ENCODE measurements around the gene CNGA2.

CNGA2 gene

DNA sequence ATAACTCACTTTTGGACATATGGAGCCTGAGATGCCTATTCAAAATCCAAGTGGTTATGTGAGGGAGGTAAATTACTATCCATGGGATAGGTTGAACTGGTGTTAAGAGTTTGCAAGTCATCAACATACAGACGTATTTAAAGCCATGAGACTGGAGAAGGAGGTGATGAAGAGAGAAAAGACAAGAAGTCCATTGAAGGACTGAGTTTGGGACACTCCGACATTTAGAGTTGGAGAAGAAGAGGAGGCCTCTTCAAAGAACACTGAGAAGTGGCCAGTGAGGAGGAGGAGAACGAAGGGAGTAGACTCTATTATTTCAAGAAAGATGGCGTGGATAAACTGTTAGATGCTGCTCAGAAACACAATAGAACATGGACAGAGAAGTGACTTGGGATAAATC, at the start of gene CNGA2:
Gene CNGA2 (plus strand): TSS at position 301 of the 400 bp plus-strand sequence. CDS start 3,738 bp downstream, outside the sequence.
- no peak for TF ChIP-seq CREB1 (IDR thresholded peaks at IDR 0.05; ENCODE audit: low read depth)
- no peak for TF ChIP-seq RAD21 (IDR thresholded peaks at IDR 0.05; ENCODE audit: low read depth)
- TF ChIP-seq, protein P1, sequence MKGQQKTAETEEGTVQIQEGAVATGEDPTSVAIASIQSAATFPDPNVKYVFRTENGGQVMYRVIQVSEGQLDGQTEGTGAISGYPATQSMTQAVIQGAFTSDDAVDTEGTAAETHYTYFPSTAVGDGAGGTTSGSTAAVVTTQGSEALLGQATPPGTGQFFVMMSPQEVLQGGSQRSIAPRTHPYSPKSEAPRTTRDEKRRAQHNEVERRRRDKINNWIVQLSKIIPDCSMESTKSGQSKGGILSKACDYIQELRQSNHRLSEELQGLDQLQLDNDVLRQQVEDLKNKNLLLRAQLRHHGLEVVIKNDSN (IDR thresholded peaks at IDR 0.05), result no peak
- TF ChIP-seq EGR1 (IDR thresholded peaks at IDR 0.05), result no peak
- TF ChIP-seq TEAD4 (IDR thresholded peaks at IDR 0.05), result no peak
- no peak for TF ChIP-seq YY1 (IDR thresholded peaks at IDR 0.05; ENCODE audit: low read depth)
- TF ChIP-seq TCF12 (IDR thresholded peaks at IDR 0.05; ENCODE audit: low read depth), result no peak
- no peak for TF ChIP-seq CEBPB (IDR thresholded peaks at IDR 0.05)
- TF ChIP-seq ZBTB7A (IDR thresholded peaks at IDR 0.05; ENCODE audit: low read depth), result no peak
- TF ChIP-seq, protein P2, sequence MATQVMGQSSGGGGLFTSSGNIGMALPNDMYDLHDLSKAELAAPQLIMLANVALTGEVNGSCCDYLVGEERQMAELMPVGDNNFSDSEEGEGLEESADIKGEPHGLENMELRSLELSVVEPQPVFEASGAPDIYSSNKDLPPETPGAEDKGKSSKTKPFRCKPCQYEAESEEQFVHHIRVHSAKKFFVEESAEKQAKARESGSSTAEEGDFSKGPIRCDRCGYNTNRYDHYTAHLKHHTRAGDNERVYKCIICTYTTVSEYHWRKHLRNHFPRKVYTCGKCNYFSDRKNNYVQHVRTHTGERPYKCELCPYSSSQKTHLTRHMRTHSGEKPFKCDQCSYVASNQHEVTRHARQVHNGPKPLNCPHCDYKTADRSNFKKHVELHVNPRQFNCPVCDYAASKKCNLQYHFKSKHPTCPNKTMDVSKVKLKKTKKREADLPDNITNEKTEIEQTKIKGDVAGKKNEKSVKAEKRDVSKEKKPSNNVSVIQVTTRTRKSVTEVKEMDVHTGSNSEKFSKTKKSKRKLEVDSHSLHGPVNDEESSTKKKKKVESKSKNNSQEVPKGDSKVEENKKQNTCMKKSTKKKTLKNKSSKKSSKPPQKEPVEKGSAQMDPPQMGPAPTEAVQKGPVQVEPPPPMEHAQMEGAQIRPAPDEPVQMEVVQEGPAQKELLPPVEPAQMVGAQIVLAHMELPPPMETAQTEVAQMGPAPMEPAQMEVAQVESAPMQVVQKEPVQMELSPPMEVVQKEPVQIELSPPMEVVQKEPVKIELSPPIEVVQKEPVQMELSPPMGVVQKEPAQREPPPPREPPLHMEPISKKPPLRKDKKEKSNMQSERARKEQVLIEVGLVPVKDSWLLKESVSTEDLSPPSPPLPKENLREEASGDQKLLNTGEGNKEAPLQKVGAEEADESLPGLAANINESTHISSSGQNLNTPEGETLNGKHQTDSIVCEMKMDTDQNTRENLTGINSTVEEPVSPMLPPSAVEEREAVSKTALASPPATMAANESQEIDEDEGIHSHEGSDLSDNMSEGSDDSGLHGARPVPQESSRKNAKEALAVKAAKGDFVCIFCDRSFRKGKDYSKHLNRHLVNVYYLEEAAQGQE (IDR thresholded peaks at IDR 0.05; ENCODE audit: low read depth), result no peak
- no peak for TF ChIP-seq FOXM1 (IDR thresholded peaks at IDR 0.05; ENCODE audit: borderline replicate concordance, low read depth)
- TF ChIP-seq TAF1 (IDR thresholded peaks at IDR 0.05; ENCODE audit: low read depth), result no peak
- TF ChIP-seq, protein P3, sequence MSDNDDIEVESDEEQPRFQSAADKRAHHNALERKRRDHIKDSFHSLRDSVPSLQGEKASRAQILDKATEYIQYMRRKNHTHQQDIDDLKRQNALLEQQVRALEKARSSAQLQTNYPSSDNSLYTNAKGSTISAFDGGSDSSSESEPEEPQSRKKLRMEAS (IDR thresholded peaks at IDR 0.05), result no peak
- TF ChIP-seq EP300 (IDR thresholded peaks at IDR 0.05; ENCODE audit: borderline replicate concordance), result no peak
- no peak for TF ChIP-seq NFIC (IDR thresholded peaks at IDR 0.05)

DNA sequence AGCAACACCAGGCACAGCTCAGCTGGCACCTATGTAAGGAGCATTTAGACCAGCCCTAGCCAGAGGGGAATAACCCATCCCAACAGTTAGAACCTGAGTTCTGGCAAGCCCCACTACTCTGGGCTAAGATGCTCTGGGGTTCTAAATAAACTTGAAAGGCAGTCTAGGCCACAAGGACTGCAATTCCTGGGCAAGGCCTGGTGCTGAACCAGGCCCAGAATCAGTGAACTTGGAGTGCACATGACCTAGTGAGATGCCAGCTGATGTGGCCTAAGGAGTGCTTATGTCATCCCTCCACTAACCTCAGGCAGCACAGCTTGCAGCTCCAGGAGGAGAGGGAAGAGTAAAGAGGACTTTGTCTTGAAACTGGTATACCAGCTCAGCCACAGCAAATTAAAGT, 46.9 kb upstream of the CNGA2 start:
- TF ChIP-seq TEAD4 (IDR thresholded peaks at IDR 0.05), result no peak

GRCh38 chrX:151688695-151689094, 45.9 kb upstream of the CNGA2 start:
- TF ChIP-seq ZBTB7A (IDR thresholded peaks at IDR 0.05; ENCODE audit: low read depth) (no peak), FOXM1 (IDR thresholded peaks at IDR 0.05; ENCODE audit: borderline replicate concordance, low read depth) (no peak)

DNA sequence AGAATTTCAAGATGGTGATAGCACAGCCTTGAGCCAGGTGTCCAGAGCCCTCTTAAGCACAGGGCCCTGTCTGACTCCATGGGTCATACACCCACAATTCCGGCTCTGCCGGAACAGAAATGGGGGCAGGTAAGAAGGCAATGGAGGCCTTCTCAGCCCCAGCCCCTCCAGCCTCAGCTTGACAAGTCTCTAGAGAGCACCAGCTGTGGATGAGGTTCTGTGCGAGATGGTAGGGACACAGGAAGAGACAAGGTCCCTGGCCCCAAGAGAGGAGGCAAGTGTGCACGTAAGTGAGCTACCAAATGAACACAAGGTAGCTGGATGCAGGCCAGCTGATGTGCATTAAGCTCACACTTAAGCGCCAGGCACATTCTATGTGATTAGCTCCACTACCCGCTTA, 41.7 kb upstream of the CNGA2 start:
- TF ChIP-seq CEBPB (IDR thresholded peaks at IDR 0.05), result no peak
- TF ChIP-seq EGR1 (IDR thresholded peaks at IDR 0.05), result no peak
- no peak for TF ChIP-seq ZBTB7A (IDR thresholded peaks at IDR 0.05; ENCODE audit: low read depth)
- TF ChIP-seq YY1 (IDR thresholded peaks at IDR 0.05; ENCODE audit: low read depth), result no peak
- no peak for TF ChIP-seq CREB1 (IDR thresholded peaks at IDR 0.05; ENCODE audit: low read depth)
- no peak for TF ChIP-seq EP300 (IDR thresholded peaks at IDR 0.05; ENCODE audit: borderline replicate concordance)
- no peak for TF ChIP-seq TAF1 (IDR thresholded peaks at IDR 0.05; ENCODE audit: low read depth)
- TF ChIP-seq FOXM1 (IDR thresholded peaks at IDR 0.05; ENCODE audit: borderline replicate concordance, low read depth), result no peak
- no peak for TF ChIP-seq TEAD4 (IDR thresholded peaks at IDR 0.05)
- no peak for TF ChIP-seq NFIC (IDR thresholded peaks at IDR 0.05)
- TF ChIP-seq, protein P1 (IDR thresholded peaks at IDR 0.05), result no peak

GRCh38 chrX:151694121-151694520, 40.4 kb upstream of the CNGA2 start:
- TF ChIP-seq TCF12 (IDR thresholded peaks at IDR 0.05; ENCODE audit: low read depth) (no peak), TAF1 (IDR thresholded peaks at IDR 0.05; ENCODE audit: low read depth) (no peak), EP300 (IDR thresholded peaks at IDR 0.05; ENCODE audit: borderline replicate concordance) (no peak), CREB1 (IDR thresholded peaks at IDR 0.05; ENCODE audit: low read depth) (no peak)
- TF ChIP-seq, protein P2 (IDR thresholded peaks at IDR 0.05; ENCODE audit: low read depth), result no peak
- TF ChIP-seq, protein P3 (IDR thresholded peaks at IDR 0.05), result no peak

GRCh38 chrX:151694661-151695582, 39.6 kb upstream of the CNGA2 start, which contains the start of gene PRRG3:
Gene PRRG3 (plus strand): TSS chrX:151695458. CDS start chrX:151698815, 3,357 bp downstream.
- TF ChIP-seq, protein P3 (IDR thresholded peaks at IDR 0.05), result peak; percentile 19; the same call in 1 of the 2 replicates
- no peak for TF ChIP-seq ZBTB7A (IDR thresholded peaks at IDR 0.05; ENCODE audit: low read depth)
